ENCODE measurements around the gene KCNQ1.
A peak's percentile ranks its signal among the peaks of the same experiment; 100 is the strongest.

KCNQ1 gene

GRCh38 chr11:2804701-2805387 is 360.0 kb downstream of the KCNQ1 start:
- peaks cover 16% of the 10 kb centered on the region for H3K4me1 ChIP-seq (ENCODE audit: control insufficient read depth, insufficient read depth, low read length)
- no peak overlapping the region for H3K27ac ChIP-seq (ENCODE audit: low read length)
- no peak overlapping the region for H3K4me3 ChIP-seq (ENCODE audit: low read length in 2 of 2)
- H3K27me3 ChIP-seq (ENCODE audit: control insufficient read depth in 1 of 2, insufficient read depth in 2 of 2, low read length in 2 of 2), result no peaks in the 10 kb centered on the region
- no peak overlapping the region for H3K9ac ChIP-seq (ENCODE audit: low read length in 2 of 2)
- H3K9me3 ChIP-seq (ENCODE audit: control insufficient read depth in 2 of 2, low read length in 2 of 2), result no peaks in the 10 kb centered on the region
- no peaks in the 10 kb centered on the region for H3K36me3 ChIP-seq (ENCODE audit: control insufficient read depth in 2 of 2, insufficient read depth in 2 of 2, low read length in 2 of 2)

DNA sequence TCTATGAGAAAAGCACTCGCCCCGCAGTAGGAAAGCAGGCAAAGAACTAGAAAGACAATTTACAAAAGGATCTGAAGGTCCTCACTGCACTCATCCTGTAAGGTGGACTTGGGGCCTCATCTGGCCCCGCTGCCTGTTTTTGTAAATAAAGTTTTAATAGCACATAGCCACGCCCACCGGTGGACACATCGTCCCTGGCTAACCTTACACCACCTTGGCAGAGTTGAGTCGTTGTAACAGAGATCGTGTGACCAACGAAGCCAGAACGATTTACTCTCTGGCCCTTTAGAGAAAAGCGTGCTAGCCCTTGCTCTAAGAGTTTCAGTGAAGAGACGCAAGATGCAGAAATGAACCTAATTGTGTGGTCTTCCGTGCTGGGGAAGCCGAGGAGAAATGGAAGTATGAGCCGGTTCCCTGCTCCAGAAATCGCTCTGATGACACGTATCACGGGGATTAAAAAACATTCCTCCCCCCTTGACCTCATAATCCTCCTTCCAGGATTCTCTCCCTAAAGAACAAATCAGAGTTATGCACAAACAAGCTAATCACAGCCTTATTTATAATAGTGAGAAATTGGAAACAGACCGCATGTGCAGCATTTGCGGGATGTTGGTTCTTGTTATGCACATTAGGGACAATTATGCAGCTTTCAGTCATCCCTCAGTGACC is 360.7 kb downstream of the KCNQ1 start:
- H3K4me1 ChIP-seq (ENCODE audit: control insufficient read depth, insufficient read depth, low read length), result peaks cover 16% of the 10 kb centered on the region
- no peak overlapping the region for H3K27ac ChIP-seq (ENCODE audit: low read length)
- H3K4me3 ChIP-seq (ENCODE audit: low read length in 2 of 2), result no peak overlapping the region
- no peaks in the 10 kb centered on the region for H3K9me3 ChIP-seq (ENCODE audit: control insufficient read depth in 2 of 2, low read length in 2 of 2)
- no peaks in the 10 kb centered on the region for H3K27me3 ChIP-seq (ENCODE audit: control insufficient read depth in 1 of 2, insufficient read depth in 2 of 2, low read length in 2 of 2)
- H3K9ac ChIP-seq (ENCODE audit: low read length in 2 of 2), result no peak overlapping the region
- no peaks in the 10 kb centered on the region for H3K36me3 ChIP-seq (ENCODE audit: control insufficient read depth in 2 of 2, insufficient read depth in 2 of 2, low read length in 2 of 2)

- H3K36me3 ChIP-seq (ENCODE audit: control insufficient read depth in 2 of 2, insufficient read depth in 2 of 2, low read length in 2 of 2), result no peaks in the 10 kb centered on the region
- no peaks in the 10 kb centered on the region for H3K27me3 ChIP-seq (ENCODE audit: control insufficient read depth in 1 of 2, insufficient read depth in 2 of 2, low read length in 2 of 2)
- no peak overlapping the region for H3K4me3 ChIP-seq (ENCODE audit: low read length in 2 of 2)
- peaks cover 16% of the 10 kb centered on the region for H3K4me1 ChIP-seq (ENCODE audit: control insufficient read depth, insufficient read depth, low read length)
- no peak overlapping the region for H3K9ac ChIP-seq (ENCODE audit: low read length in 2 of 2)
- H3K9me3 ChIP-seq (ENCODE audit: control insufficient read depth in 2 of 2, low read length in 2 of 2), result no peaks in the 10 kb centered on the region
- H3K27ac ChIP-seq (ENCODE audit: low read length), result no peak overlapping the region
These were observed 361.7 kb downstream of the KCNQ1 start for GRCh38 chr11:2806351-2807024.

DNA sequence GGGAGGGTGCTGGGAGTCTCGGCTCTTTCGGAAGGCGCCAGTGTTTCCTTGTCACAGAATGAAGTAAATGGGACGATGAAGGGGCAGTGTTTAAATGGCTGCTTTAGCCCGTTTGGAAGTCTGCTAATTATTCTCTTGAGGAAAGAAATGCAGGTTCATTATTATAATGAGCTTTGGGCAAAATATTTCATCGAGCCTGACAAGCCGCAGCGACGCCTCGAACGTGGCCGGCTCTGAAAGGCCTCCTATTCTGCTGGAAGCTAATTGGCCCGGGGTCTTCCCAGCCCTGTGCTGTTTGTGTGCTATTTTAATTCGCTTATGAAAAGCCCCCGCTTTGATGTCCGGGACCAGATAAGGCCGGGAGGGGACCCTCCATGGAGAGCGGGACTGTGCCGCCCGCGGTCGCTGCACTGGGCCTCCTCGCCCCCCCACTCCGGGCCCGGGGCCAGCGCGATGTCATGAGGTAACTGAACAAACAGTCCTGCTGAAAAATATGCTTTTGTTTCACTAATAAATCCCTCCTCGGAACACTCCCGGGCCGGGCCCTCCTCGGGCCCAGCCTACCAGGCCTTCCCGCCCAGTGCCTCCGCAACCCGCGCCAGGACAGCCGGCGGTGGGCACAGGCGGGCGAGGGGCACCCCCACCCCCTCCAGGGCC is 362.3 kb downstream of the KCNQ1 start:
- H3K9me3 ChIP-seq (ENCODE audit: control insufficient read depth in 2 of 2, low read length in 2 of 2), result no peaks in the 10 kb centered on the region
- H3K4me3 ChIP-seq (ENCODE audit: low read length in 2 of 2), result peak overlapping the region; percentile 12 to 35
- no peaks in the 10 kb centered on the region for H3K36me3 ChIP-seq (ENCODE audit: control insufficient read depth in 2 of 2, insufficient read depth in 2 of 2, low read length in 2 of 2)
- H3K4me1 ChIP-seq (ENCODE audit: control insufficient read depth, insufficient read depth, low read length), result peaks cover 19% of the 10 kb centered on the region
- H3K9ac ChIP-seq (ENCODE audit: low read length in 2 of 2), result peak overlapping the region in 1 of 2 donors; percentile 66
- peak overlapping the region; percentile 49 for H3K27ac ChIP-seq (ENCODE audit: low read length)
- no peaks in the 10 kb centered on the region for H3K27me3 ChIP-seq (ENCODE audit: control insufficient read depth in 1 of 2, insufficient read depth in 2 of 2, low read length in 2 of 2)

DNA sequence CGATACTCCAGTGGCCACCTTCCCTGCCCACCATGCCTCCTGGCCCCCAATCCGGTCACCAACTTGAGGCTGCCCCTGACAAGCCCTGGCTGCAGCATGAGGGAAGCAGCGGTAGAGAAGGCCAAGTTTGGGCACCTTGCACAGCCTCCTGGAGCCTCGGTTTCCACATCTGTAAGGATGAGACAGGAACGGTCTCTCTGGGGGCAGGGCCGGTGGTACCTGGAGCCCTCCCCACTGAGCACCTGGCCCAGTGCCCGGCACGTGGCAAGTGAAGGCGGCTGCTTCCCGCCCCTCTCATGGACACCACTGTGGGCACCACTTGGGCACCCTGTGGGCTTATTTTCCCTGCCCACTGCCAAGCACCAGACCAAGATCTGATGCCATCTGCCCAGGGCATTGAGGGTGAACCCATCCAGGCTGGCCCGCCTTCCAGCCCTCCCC is 363.0 kb downstream of the KCNQ1 start:
- Histone ChIP-seq H3K4me1 (ENCODE audit: control insufficient read depth, insufficient read depth, low read length) (peaks cover 20% of the 10 kb centered on the region), H3K9me3 (ENCODE audit: control insufficient read depth in 2 of 2, low read length in 2 of 2) (no peaks in the 10 kb centered on the region), H3K27me3 (ENCODE audit: control insufficient read depth in 1 of 2, insufficient read depth in 2 of 2, low read length in 2 of 2) (no peaks in the 10 kb centered on the region), H3K9ac (ENCODE audit: low read length in 2 of 2) (peak overlapping the region; percentile 66 to 72), H3K27ac (ENCODE audit: low read length) (peak overlapping the region; percentile 49), H3K4me3 (ENCODE audit: low read length in 2 of 2) (peak overlapping the region in 1 of 2 donors; percentile 44), H3K36me3 (ENCODE audit: control insufficient read depth in 2 of 2, insufficient read depth in 2 of 2, low read length in 2 of 2) (no peaks in the 10 kb centered on the region)

DNA sequence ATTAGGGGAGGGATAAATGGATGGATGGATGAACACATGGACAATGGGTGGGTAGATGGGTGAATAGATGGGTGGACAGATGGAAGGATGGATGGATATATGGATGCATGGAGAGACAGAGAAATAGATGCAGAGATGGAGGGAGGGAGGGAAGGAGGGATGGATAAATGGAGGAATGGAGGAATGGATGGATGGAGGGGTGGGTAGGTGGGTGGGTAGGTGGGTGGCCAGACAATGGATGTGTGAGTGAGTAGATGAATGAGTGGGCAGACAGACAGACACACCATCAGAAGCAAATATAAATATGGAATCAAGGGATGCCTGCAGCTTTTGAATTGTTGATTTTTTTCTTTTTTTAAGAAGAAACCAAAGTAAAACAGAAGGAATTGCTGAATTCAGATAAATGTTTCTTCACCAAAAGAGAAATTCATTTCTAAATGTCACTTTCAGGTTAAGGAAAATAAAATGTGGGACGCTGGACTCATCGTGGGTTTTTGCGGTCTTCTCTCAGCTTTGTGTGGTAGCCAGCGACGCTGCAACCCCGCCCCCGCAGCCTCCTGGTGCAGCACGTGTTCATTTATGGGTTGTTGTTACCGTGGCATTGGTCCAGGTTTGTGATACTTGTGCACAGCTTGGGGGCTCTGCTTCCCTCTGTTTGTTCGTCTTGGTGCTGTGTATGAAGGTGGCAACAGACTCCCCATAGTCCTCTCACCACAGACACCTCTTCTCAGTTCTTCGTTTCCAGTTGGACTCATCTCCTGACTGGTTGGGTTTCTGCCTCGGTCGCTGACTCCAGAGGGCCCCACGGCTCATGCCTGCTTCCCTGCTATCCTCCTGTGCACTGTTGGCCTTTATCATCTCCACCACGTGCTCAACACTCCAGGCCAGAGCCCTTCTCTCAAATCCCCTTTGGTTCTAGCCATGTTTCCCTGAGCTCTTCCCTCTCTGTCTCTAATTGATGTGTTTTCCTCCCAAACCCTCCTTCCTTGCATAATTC is 364.3 kb downstream of the KCNQ1 start:
- no peak overlapping the region for H3K4me3 ChIP-seq (ENCODE audit: low read length in 2 of 2)
- no peaks in the 10 kb centered on the region for H3K27me3 ChIP-seq (ENCODE audit: control insufficient read depth in 1 of 2, insufficient read depth in 2 of 2, low read length in 2 of 2)
- H3K9me3 ChIP-seq (ENCODE audit: control insufficient read depth in 2 of 2, low read length in 2 of 2), result no peaks in the 10 kb centered on the region
- peaks cover 21% of the 10 kb centered on the region for H3K4me1 ChIP-seq (ENCODE audit: control insufficient read depth, insufficient read depth, low read length)
- no peak overlapping the region for H3K27ac ChIP-seq (ENCODE audit: low read length)
- no peak overlapping the region for H3K9ac ChIP-seq (ENCODE audit: low read length in 2 of 2)
- no peaks in the 10 kb centered on the region for H3K36me3 ChIP-seq (ENCODE audit: control insufficient read depth in 2 of 2, insufficient read depth in 2 of 2, low read length in 2 of 2)

DNA sequence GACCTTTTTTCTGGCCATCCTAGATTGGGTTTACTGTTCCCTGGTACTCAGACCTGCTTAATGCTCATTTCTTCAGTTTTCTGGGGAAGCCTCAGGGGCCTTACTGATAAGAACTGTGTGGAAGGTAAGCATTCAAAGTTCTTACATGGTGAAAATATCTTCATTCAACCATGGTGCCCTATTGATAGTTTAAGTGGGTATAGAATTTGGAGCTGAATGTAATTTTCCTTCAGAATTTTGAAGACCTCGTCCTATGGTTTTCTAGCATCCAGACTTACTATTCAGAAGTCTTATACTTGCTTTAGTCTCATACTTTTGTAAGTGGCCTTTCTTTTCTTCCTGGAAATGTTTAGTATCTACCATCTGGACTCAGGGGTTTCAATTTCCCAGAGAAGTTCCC is 365.0 kb downstream of the KCNQ1 start:
- Histone ChIP-seq H3K27me3 (ENCODE audit: control insufficient read depth in 1 of 2, insufficient read depth in 2 of 2, low read length in 2 of 2) (no peaks in the 10 kb centered on the region), H3K4me3 (ENCODE audit: low read length in 2 of 2) (no peak overlapping the region), H3K27ac (ENCODE audit: low read length) (no peak overlapping the region), H3K4me1 (ENCODE audit: control insufficient read depth, insufficient read depth, low read length) (peaks cover 21% of the 10 kb centered on the region), H3K9me3 (ENCODE audit: control insufficient read depth in 2 of 2, low read length in 2 of 2) (no peaks in the 10 kb centered on the region), H3K9ac (ENCODE audit: low read length in 2 of 2) (no peak overlapping the region), H3K36me3 (ENCODE audit: control insufficient read depth in 2 of 2, insufficient read depth in 2 of 2, low read length in 2 of 2) (no peaks in the 10 kb centered on the region)

DNA sequence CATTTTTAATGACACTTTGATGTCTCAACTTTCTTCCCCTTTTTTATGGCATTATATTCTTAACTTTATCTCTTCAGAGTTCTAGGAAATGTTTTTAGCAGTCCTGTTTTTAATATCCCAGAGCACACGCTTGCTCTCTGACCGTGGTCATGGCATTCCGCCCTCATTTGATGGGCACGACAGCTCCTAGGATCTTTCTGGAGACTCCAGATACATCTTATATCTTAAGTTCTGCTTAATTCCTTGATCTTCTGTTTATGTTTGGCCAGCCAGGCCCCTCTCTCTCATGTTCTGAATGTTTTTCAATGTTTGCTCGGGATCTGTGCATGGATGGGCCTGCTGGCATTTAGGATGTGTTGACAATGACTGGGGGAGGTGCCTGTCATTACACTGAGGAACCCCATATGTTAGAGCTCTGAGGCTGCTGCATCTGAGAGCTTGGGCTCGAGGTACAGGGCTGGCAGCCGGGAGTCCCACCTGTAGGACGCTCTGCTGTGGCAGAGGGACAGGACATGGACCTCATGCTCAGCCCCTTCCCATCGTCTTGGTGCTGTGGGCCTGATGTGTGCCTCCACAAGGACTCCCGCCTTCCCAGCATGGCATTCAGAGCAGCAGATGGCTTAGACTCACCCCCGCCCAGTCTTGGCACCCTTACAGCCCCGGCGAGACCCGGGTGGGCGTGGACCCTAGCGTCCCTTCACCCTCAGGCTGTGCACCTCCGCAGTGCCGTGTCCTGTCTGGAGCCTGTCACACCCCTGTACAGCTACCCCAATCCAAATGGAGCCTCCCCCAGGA is 365.8 kb downstream of the KCNQ1 start:
- no peaks in the 10 kb centered on the region for H3K36me3 ChIP-seq (ENCODE audit: control insufficient read depth in 2 of 2, insufficient read depth in 2 of 2, low read length in 2 of 2)
- no peak overlapping the region for H3K27ac ChIP-seq (ENCODE audit: low read length)
- no peak overlapping the region for H3K9ac ChIP-seq (ENCODE audit: low read length in 2 of 2)
- no peak overlapping the region for H3K4me3 ChIP-seq (ENCODE audit: low read length in 2 of 2)
- H3K27me3 ChIP-seq (ENCODE audit: control insufficient read depth in 1 of 2, insufficient read depth in 2 of 2, low read length in 2 of 2), result no peaks in the 10 kb centered on the region
- H3K4me1 ChIP-seq (ENCODE audit: control insufficient read depth, insufficient read depth, low read length), result peaks cover 21% of the 10 kb centered on the region
- no peaks in the 10 kb centered on the region for H3K9me3 ChIP-seq (ENCODE audit: control insufficient read depth in 2 of 2, low read length in 2 of 2)

GRCh38 chr11:2811206-2812091 is 366.6 kb downstream of the KCNQ1 start:
- H3K4me3 ChIP-seq (ENCODE audit: low read length in 2 of 2), result no peak overlapping the region
- no peaks in the 10 kb centered on the region for H3K36me3 ChIP-seq (ENCODE audit: control insufficient read depth in 2 of 2, insufficient read depth in 2 of 2, low read length in 2 of 2)
- H3K9ac ChIP-seq (ENCODE audit: low read length in 2 of 2), result no peak overlapping the region
- H3K4me1 ChIP-seq (ENCODE audit: control insufficient read depth, insufficient read depth, low read length), result peaks cover 21% of the 10 kb centered on the region
- H3K27me3 ChIP-seq (ENCODE audit: control insufficient read depth in 1 of 2, insufficient read depth in 2 of 2, low read length in 2 of 2), result no peaks in the 10 kb centered on the region
- H3K9me3 ChIP-seq (ENCODE audit: control insufficient read depth in 2 of 2, low read length in 2 of 2), result peaks cover 0 to 8% of the 10 kb centered on the region in 2 donors
- H3K27ac ChIP-seq (ENCODE audit: low read length), result no peak overlapping the region
